K562 (cell line): Measurements from ENCODE around the gene GZMM. TPM values are rescaled to one million over a fixed set of nuclear protein-coding genes. Genes with fewer than 3 reads are reported as not detected.

Experiments used
- ARID2 ChIP-seq: fragments of 450-650 bp; IDR thresholded peaks from 2 replicates; pipeline ENCODE4 v1.6.1; 2017; ENCODE audit warnings: antibody characterized with exemption, mild to moderate bottlenecking
- ETV5 ChIP-seq: sonication (generic); formaldehyde crosslinking; IDR thresholded peaks from 2 replicates; pipeline ENCODE4 v1.4.0; 2020; ENCODE audit warnings: low read depth, mild to moderate bottlenecking, missing genetic modification reagents
- HSF4 ChIP-seq: fragments of 250-450 bp; sonication (Bioruptor Pico); IDR thresholded peaks from 2 replicates; pipeline ENCODE4 v2.1.2; 2022; ENCODE audit warnings: mild to moderate bottlenecking, moderate library complexity, borderline replicate concordance
- NELFE ChIP-seq: IDR thresholded peaks from 2 replicates; pipeline ENCODE4 v1.6.1; 2011; ENCODE audit warnings: mild to moderate bottlenecking; ENCODE audit not compliant: insufficient read depth, insufficient read length
- NR3C1 ChIP-seq: sonication (generic); formaldehyde crosslinking; IDR thresholded peaks from 2 replicates; pipeline ENCODE4 v1.8.1; 2022; ENCODE audit warnings: missing genetic modification reagents
- PCBP1 ChIP-seq: fragments of 200-400 bp; formaldehyde crosslinking; IDR thresholded peaks from 2 replicates; pipeline ENCODE4 v1.6.1; 2018; ENCODE audit warnings: mild to moderate bottlenecking, low read depth, low read length; ENCODE audit not compliant: poor library complexity, severe bottlenecking
- STAG1 ChIP-seq: sonication (generic); formaldehyde crosslinking; IDR thresholded peaks from 2 replicates; pipeline ENCODE4 v1.5.0; 2020; ENCODE audit warnings: missing genetic modification reagents, borderline replicate concordance
- U2AF1 ChIP-seq: fragments of 200-400 bp; formaldehyde crosslinking; optimal IDR thresholded peaks from 2 replicates; pipeline ENCODE3; 2017; ENCODE audit warnings: mild to moderate bottlenecking, low read depth, low read length, moderate library complexity
- YBX1 ChIP-seq: fragments of 450-650 bp; IDR thresholded peaks from 2 replicates; pipeline ENCODE4 v1.7.1; 2016; ENCODE audit warnings: mild to moderate bottlenecking
- ZBTB7A ChIP-seq: IDR thresholded peaks from 2 replicates; pipeline ENCODE4 v1.6.1; 2011; ENCODE audit warnings: low read depth, mild to moderate bottlenecking, low read length, moderate library complexity, borderline replicate concordance; ENCODE audit not compliant: control insufficient read depth
- ZNF324 ChIP-seq: fragments of 250-450 bp; sonication (Bioruptor Pico); IDR thresholded peaks from 2 replicates; pipeline ENCODE4 v1.4.0; 2020; ENCODE audit warnings: mild to moderate bottlenecking
- ZNF41 ChIP-seq: fragments of 250-450 bp; sonication (Bioruptor Pico); conservative IDR thresholded peaks from 2 replicates; pipeline ENCODE4 v1.4.0; 2020; ENCODE audit warnings: mild to moderate bottlenecking
- ZNF57 ChIP-seq: fragments of 450-650 bp; formaldehyde crosslinking; IDR thresholded peaks from 2 replicates; pipeline ENCODE4 v1.4.0; 2020; ENCODE audit warnings: mild to moderate bottlenecking, moderate library complexity
- ZNF589 ChIP-seq: fragments of 200-800 bp; sonication (Bioruptor generic); IDR thresholded peaks from 2 replicates; pipeline ENCODE4 v1.6.1; 2016; ENCODE audit warnings: low read depth, missing genetic modification characterization, missing compliant biosample characterization
- polyA plus RNA-seq, 8 experiments: library from polyadenylated mRNA; depleted of rRNA in 4 of 8; stranded (reverse) in 5 of 8; unstranded in 3 of 8; fragments of >200 nt; fragmentation: Nextera tagmentation in 2 of 8; fragmentation: Illumina TruSeq in 1 of 8; extraction: Ambion mirVana in 2 of 8; extraction: Trizol in 1 of 8; gene quantifications; 2 replicates each; pipeline versions ENCODE4 v1.2.1 to v1.2.3, GENCODE V29; 2011 to 2014; ENCODE audit warnings: inconsistent platforms in 1 of 8, missing spikeins in 1 of 8
- total RNA-seq, 7 experiments: library from RNA; depleted of rRNA in 6 of 7; stranded (reverse); fragments of >200 nt in 6 of 7; fragmentation: Illumina TruSeq in 2 of 7; extraction: Trizol in 2 of 7; gene quantifications; 2 replicates each; pipeline versions ENCODE4 v1.2.1 to v1.2.3, GENCODE V29; 2011 to 2021; ENCODE audit warnings: low replicate concordance in 1 of 7
- TF ChIP-seq, protein P1 (sequence below): sonication (generic); formaldehyde crosslinking; IDR thresholded peaks from 2 replicates; pipeline ENCODE4 v1.8.1; 2023; ENCODE audit warnings: mild to moderate bottlenecking, missing genetic modification reagents
- TF ChIP-seq, protein P2 (sequence below): fragments of 250-450 bp; sonication (Bioruptor Pico); IDR thresholded peaks from 2 replicates; pipeline ENCODE4 v1.5.0; 2020; ENCODE audit warnings: mild to moderate bottlenecking
- TF ChIP-seq, protein P3 (sequence below): fragments of 250-450 bp; sonication (Bioruptor Pico); IDR thresholded peaks from 2 replicates; pipeline ENCODE4 v1.4.0; 2020; ENCODE audit warnings: mild to moderate bottlenecking, moderate library complexity
- TF ChIP-seq, protein P4 (sequence below): fragments of 450-650 bp; formaldehyde crosslinking; IDR thresholded peaks from 2 replicates; pipeline ENCODE4 v1.4.0; 2020; ENCODE audit warnings: mild to moderate bottlenecking, mixed read lengths
- TF ChIP-seq, protein P5 (sequence below): fragments of 250-450 bp; sonication (Bioruptor Pico); IDR thresholded peaks from 2 replicates; pipeline ENCODE4 v1.8.0; 2022; ENCODE audit warnings: moderate library complexity, mild to moderate bottlenecking, inconsistent platforms

Gene GZMM
- total and polyA plus RNA-seq, 9 of the 15 experiments (the other 6 are each of a cell fraction or from before 2014, with no cell fraction given): 0.08 to 2.6 (median 0.70) TPM; not detected in 2

DNA sequence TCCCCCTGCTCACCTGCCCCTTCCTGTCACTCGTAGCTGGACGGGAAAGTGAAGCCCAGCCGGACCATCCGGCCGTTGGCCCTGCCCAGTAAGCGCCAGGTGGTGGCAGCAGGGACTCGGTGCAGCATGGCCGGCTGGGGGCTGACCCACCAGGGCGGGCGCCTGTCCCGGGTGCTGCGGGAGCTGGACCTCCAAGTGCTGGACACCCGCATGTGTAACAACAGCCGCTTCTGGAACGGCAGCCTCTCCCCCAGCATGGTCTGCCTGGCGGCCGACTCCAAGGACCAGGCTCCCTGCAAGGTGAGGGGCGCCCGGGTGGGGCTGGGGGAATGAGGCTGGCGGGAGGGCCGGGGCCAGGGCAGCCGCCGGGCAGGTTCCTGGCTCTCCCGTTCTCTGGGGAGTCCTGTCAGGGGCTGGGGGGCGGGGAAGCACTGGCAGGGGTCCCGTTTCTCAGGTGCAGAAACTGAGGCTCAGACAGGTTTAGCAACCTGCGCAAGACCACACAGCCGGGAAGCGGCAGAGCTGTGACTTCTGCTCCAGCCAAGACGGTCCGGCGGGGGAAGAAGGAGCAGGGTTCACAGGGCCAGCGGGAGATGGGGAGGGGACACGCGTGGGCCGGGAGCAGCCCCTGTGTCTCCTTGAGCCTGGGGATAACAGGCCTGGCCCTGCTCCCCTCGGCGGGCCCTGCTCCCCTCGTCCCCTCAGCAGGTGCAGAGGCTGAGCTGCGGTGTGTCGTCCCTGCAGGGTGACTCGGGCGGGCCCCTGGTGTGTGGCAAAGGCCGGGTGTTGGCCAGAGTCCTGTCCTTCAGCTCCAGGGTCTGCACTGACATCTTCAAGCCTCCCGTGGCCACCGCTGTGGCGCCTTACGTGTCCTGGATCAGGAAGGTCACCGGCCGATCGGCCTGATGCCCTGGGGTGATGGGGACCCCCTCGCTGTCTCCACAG is 5.3 kb downstream of the GZMM start (continued):
- TF ChIP-seq, protein P1, sequence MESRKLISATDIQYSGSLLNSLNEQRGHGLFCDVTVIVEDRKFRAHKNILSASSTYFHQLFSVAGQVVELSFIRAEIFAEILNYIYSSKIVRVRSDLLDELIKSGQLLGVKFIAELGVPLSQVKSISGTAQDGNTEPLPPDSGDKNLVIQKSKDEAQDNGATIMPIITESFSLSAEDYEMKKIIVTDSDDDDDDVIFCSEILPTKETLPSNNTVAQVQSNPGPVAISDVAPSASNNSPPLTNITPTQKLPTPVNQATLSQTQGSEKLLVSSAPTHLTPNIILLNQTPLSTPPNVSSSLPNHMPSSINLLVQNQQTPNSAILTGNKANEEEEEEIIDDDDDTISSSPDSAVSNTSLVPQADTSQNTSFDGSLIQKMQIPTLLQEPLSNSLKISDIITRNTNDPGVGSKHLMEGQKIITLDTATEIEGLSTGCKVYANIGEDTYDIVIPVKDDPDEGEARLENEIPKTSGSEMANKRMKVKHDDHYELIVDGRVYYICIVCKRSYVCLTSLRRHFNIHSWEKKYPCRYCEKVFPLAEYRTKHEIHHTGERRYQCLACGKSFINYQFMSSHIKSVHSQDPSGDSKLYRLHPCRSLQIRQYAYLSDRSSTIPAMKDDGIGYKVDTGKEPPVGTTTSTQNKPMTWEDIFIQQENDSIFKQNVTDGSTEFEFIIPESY (CRISPR knock-in tag): peak; percentile 23; the same call in 1 of the 2 replicates
- TF ChIP-seq ARID2: no peak
- no peak for TF ChIP-seq YBX1
- no peak for TF ChIP-seq ZNF57
- 0 out of 2 replicates have a peak, but pooled peaks have one; percentile 28 for TF ChIP-seq ZBTB7A
- TF ChIP-seq NELFE: no peak
- TF ChIP-seq ZNF589: no peak
- TF ChIP-seq ETV5 (CRISPR knock-in tag): no peak
- TF ChIP-seq HSF4 (CRISPR knock-in tag): no peak
- no peak for TF ChIP-seq U2AF1
- TF ChIP-seq, protein P2, sequence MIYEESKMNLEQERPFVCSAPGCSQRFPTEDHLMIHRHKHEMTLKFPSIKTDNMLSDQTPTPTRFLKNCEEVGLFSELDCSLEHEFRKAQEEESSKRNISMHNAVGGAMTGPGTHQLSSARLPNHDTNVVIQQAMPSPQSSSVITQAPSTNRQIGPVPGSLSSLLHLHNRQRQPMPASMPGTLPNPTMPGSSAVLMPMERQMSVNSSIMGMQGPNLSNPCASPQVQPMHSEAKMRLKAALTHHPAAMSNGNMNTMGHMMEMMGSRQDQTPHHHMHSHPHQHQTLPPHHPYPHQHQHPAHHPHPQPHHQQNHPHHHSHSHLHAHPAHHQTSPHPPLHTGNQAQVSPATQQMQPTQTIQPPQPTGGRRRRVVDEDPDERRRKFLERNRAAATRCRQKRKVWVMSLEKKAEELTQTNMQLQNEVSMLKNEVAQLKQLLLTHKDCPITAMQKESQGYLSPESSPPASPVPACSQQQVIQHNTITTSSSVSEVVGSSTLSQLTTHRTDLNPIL (CRISPR knock-in tag): no peak
- TF ChIP-seq, protein P3, sequence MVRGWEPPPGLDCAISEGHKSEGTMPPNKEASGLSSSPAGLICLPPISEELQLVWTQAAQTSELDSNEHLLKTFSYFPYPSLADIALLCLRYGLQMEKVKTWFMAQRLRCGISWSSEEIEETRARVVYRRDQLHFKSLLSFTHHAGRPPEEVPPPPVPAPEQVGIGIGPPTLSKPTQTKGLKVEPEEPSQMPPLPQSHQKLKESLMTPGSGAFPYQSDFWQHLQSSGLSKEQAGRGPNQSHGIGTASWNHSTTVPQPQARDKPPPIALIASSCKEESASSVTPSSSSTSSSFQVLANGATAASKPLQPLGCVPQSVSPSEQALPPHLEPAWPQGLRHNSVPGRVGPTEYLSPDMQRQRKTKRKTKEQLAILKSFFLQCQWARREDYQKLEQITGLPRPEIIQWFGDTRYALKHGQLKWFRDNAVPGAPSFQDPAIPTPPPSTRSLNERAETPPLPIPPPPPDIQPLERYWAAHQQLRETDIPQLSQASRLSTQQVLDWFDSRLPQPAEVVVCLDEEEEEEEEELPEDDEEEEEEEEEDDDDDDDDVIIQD: no peak
- no peak for TF ChIP-seq STAG1 (CRISPR knock-in tag)
- TF ChIP-seq, protein P4, sequence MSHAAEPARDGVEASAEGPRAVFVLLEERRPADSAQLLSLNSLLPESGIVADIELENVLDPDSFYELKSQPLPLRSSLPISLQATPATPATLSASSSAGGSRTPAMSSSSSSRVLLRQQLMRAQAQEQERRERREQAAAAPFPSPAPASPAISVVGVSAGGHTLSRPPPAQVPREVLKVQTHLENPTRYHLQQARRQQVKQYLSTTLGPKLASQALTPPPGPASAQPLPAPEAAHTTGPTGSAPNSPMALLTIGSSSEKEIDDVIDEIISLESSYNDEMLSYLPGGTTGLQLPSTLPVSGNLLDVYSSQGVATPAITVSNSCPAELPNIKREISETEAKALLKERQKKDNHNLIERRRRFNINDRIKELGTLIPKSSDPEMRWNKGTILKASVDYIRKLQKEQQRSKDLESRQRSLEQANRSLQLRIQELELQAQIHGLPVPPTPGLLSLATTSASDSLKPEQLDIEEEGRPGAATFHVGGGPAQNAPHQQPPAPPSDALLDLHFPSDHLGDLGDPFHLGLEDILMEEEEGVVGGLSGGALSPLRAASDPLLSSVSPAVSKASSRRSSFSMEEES (CRISPR knock-in tag): no peak
- TF ChIP-seq, protein P5, sequence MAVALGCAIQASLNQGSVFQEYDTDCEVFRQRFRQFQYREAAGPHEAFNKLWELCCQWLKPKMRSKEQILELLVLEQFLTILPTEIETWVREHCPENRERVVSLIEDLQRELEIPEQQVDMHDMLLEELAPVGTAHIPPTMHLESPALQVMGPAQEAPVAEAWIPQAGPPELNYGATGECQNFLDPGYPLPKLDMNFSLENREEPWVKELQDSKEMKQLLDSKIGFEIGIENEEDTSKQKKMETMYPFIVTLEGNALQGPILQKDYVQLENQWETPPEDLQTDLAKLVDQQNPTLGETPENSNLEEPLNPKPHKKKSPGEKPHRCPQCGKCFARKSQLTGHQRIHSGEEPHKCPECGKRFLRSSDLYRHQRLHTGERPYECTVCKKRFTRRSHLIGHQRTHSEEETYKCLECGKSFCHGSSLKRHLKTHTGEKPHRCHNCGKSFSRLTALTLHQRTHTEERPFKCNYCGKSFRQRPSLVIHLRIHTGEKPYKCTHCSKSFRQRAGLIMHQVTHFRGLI: no peak
- TF ChIP-seq ZNF41 (CRISPR knock-in tag): no peak
- peak; percentile 39 for TF ChIP-seq PCBP1
- TF ChIP-seq NR3C1 (CRISPR knock-in tag): no peak
- no peak for TF ChIP-seq ZNF324 (CRISPR knock-in tag)
